Brain microvascular endothelial cell (primary cell): ENCODE measurements around the gene RBM42.

Experiments used
- DNase-seq: peaks from one replicate; pipeline ENCODE4 v3.0.0-alpha.2; 2020
- H3K27ac ChIP-seq: fragments of 250-450 bp; sonication (Bioruptor Pico); 2 replicates; pipeline ENCODE4 v1.5.1; 2020; ENCODE audit warnings: mild to moderate bottlenecking, moderate library complexity
- H3K27me3 ChIP-seq: fragments of 250-450 bp; sonication (Bioruptor Pico); replicated peaks from 2 replicates; pipeline ENCODE4 v1.5.1; 2020; ENCODE audit warnings: mild to moderate bottlenecking
- H3K36me3 ChIP-seq: fragments of 250-450 bp; sonication (Bioruptor Pico); replicated peaks from 2 replicates; pipeline ENCODE4 v1.5.1; 2020; ENCODE audit warnings: mild to moderate bottlenecking
- H3K4me3 ChIP-seq: 2 replicates; pipeline ENCODE4 v1.5.1; 2011; ENCODE audit warnings: low read depth, mild to moderate bottlenecking, control low read depth, low read length, moderate library complexity
- in situ Hi-C: cut with HindIII; loops from 2 replicates; pipeline ENCODE4 v1.10.0; 2017; ENCODE audit warnings: low sequenced_read_pairs, low pct_ligation_motif_present
- TF ChIP-seq, protein P1 (sequence below): IDR thresholded peaks from 2 replicates; pipeline ENCODE4 v1.5.1; 2011; ENCODE audit warnings: low read depth, mild to moderate bottlenecking, moderate library complexity, low read length, control low read depth, inconsistent platforms; ENCODE audit errors: missing control alignments

RBM42 gene

DNA sequence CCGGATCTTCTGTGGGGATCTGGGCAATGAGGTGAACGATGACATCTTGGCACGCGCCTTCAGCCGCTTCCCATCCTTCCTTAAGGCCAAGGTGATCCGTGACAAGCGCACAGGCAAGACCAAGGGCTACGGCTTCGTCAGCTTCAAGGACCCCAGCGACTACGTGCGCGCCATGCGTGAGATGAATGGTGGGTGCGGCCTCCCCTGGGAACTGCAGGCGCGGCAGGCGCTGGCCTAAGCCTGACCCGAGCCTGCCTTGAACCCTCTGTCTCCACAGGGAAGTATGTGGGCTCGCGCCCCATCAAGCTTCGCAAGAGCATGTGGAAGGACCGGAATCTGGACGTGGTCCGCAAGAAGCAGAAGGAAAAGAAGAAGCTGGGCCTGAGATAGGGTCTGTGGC lies 8.3 kb downstream of the RBM42 start:
- Histone ChIP-seq H3K27me3 (no peaks in the 10 kb centered on the region), H3K36me3 (peaks cover 51% of the 10 kb centered on the region), H3K27ac (no peak overlapping the region), H3K4me3 (no peak overlapping the region)
- in situ Hi-C loops: no loop called here
- no peak for DNase-seq
- TF ChIP-seq, protein P1, sequence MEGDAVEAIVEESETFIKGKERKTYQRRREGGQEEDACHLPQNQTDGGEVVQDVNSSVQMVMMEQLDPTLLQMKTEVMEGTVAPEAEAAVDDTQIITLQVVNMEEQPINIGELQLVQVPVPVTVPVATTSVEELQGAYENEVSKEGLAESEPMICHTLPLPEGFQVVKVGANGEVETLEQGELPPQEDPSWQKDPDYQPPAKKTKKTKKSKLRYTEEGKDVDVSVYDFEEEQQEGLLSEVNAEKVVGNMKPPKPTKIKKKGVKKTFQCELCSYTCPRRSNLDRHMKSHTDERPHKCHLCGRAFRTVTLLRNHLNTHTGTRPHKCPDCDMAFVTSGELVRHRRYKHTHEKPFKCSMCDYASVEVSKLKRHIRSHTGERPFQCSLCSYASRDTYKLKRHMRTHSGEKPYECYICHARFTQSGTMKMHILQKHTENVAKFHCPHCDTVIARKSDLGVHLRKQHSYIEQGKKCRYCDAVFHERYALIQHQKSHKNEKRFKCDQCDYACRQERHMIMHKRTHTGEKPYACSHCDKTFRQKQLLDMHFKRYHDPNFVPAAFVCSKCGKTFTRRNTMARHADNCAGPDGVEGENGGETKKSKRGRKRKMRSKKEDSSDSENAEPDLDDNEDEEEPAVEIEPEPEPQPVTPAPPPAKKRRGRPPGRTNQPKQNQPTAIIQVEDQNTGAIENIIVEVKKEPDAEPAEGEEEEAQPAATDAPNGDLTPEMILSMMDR: no peak

DNA sequence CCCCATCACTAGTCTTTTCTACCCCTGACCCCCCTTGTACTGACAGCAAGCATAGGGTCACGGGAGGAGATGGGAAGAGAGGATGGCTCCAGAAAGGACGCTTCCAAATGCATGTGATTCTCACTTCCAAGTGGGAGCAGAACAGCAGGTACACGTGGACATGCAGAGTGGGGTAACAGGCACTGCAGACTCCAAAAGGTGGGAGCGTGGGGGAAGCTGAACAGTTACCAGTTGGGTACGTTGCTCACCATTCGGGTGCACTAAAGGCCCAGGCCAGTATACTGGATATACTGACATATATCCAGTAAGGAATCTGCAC lies 10.4 kb downstream of the RBM42 start:
- TF ChIP-seq, protein P1: no peak
- Histone ChIP-seq H3K27me3 (no peaks in the 10 kb centered on the region), H3K36me3 (peaks cover 33% of the 10 kb centered on the region), H3K4me3 (no peak overlapping the region), H3K27ac (no peak overlapping the region)
- no peak for DNase-seq
- in situ Hi-C loops: no loop called here

DNA sequence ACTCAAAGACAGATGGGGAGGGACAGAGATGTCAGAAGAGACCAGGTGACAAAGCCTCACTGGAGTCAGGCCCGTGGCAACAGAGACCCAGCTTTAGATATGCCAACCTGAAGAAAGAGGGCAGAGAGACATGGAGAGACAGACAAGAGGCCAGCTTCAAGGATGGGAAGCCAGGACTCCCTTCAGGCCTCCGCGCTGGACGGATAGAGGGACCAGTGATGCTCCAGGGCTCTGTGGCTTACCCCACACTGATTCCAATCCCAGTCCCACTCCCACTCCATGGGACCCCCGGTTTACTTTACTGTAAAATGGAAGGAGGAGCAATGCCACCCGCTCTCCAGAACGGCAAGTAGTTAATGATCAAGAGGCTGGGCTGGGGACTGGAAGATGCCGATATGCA lies 11.0 kb downstream of the RBM42 start:
- H3K4me3 ChIP-seq: no peak overlapping the region
- in situ Hi-C loops: no loop called here
- no peak for DNase-seq
- peaks cover 29% of the 10 kb centered on the region for H3K36me3 ChIP-seq
- H3K27me3 ChIP-seq: no peaks in the 10 kb centered on the region
- TF ChIP-seq, protein P1: no peak
- no peak overlapping the region for H3K27ac ChIP-seq

DNA sequence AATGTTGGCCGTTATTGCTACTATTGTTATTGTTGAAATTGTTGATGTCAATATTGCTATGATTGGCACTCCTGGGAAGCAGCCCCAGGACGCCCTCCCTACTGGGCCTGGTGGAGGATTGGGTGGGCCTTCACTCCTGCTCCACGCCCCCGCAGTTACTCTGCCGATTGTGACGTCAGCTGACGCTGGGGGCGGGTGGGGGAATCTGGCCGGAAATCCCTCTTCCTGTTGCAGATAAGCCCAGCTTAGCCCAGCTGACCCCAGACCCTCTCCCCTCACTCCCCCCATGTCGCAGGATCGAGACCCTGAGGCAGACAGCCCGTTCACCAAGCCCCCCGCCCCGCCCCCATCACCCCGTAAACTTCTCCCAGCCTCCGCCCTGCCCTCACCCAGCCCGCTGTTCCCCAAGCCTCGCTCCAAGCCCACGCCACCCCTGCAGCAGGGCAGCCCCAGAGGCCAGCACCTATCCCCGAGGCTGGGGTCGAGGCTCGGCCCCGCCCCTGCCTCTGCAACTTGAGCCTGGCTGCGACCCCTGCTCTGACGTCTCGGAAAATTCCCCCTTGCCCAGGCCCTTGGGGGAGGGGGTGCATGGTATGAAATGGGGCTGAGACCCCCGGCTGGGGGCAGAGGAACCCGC lies 12.8 kb downstream of the RBM42 start, which contains the start of gene ETV2:
Gene ETV2 (plus strand): TSS at position 231 of the 637 bp plus-strand sequence. CDS start 716 bp downstream, outside the sequence.
- Histone ChIP-seq H3K4me3 (peak within 1 kb of the TSS; percentile 20), H3K36me3 (peaks cover 18% of the 10 kb centered on the region), H3K27ac (no peak within 1 kb of the TSS), H3K27me3 (no peaks in the 10 kb centered on the region)
- TF ChIP-seq, protein P1: no peak
- DNase-seq: peak; percentile 40
- in situ Hi-C loops: no loop called here

DNA sequence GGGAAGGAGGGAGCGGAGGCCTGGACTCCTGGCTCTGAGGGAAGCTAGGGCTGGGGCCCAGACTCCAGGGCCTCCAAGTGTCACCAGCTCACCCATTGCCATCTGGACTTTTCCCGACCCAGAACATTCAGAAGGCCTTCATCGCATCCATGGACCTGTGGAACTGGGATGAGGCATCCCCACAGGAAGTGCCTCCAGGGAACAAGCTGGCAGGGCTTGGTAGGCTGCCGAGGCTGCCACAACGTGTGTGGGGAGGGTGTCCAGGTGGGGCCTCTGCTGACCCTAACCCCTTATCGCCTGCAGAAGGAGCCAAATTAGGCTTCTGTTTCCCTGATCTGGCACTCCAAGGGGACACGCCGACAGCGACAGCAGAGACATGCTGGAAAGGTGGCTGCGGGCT lies 13.5 kb downstream of the RBM42 start:
- in situ Hi-C loops: no loop called here
- Histone ChIP-seq H3K36me3 (peaks cover 12% of the 10 kb centered on the region), H3K27me3 (no peaks in the 10 kb centered on the region), H3K4me3 (no peak overlapping the region), H3K27ac (no peak overlapping the region)
- TF ChIP-seq, protein P1: no peak
- DNase-seq: no peak

DNA sequence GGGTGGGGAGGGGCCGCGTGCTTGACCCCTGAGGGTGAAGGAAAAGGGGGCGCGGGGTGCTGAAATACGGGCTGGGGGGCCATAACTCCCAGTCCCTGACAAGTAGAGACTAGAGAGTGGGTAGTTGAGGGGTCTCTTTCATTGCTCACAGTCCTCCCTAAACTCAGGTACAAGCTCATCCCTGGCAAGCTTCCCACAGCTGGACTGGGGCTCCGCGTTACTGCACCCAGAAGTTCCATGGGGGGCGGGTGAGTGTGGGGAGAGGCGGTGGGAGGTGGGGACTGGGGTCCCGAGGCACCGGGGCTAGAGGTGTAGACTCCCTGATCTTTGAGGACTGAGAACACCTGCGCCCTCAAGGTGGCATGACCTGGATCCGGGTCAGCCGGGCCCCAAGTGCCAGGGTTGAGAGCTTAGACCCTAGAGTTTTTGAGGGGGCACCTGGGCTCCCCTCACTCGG lies 14.0 kb downstream of the RBM42 start:
- no peaks in the 10 kb centered on the region for H3K27me3 ChIP-seq
- H3K4me3 ChIP-seq: peak overlapping the region; percentile 59
- peaks cover 7% of the 10 kb centered on the region for H3K36me3 ChIP-seq
- TF ChIP-seq, protein P1: no peak
- no peak for DNase-seq
- no peak overlapping the region for H3K27ac ChIP-seq
- in situ Hi-C loops: no loop called here
